Activated T-helper 2 cell treated with anti-CD3 and anti-CD28 coated beads, Interferon-gamma antibody, Interleukin-2, Interleukin-4, amounts not matched to agents 10 μg/mL and 5 μg/mL and 100 μg/mL, durations not matched to agents 14 hours and 24 hours and 36 hours (primary cell): ENCODE data around the gene DCC. TPM values are rescaled to one million over a fixed set of nuclear protein-coding genes. Genes with fewer than 3 reads are reported as not detected.

Experiments used
- DNase-seq: peaks from one replicate; pipeline ENCODE4 v3.0.0; 2021; ENCODE audit warnings: low spot score
- H3K27ac Mint-ChIP-seq: one replicate; pipeline ENCODE4 v1.8.0; 2021; ENCODE audit warnings: mixed read lengths
- H3K27me3 Mint-ChIP-seq: one replicate; pipeline ENCODE4 v1.8.0; 2021; ENCODE audit warnings: low read depth, mixed read lengths
- H3K36me3 Mint-ChIP-seq: one replicate; pipeline ENCODE4 v1.8.0; 2021; ENCODE audit warnings: low read depth, mixed read lengths
- H3K4me1 Mint-ChIP-seq: one replicate; pipeline ENCODE4 v1.8.0; 2021; ENCODE audit warnings: low read depth, mixed read lengths
- H3K4me3 Mint-ChIP-seq: one replicate; pipeline ENCODE4 v1.8.0; 2021; ENCODE audit warnings: low read depth, mild to moderate bottlenecking, moderate library complexity, mixed read lengths
- H3K9me3 Mint-ChIP-seq: one replicate; pipeline ENCODE4 v1.8.0; 2021; ENCODE audit warnings: mixed read lengths
- intact Hi-C: fragments of 100-400 bp; cut with micrococcal nuclease; formaldehyde crosslinking; loops from one replicate; pipeline ENCODE4 v1.15.1; 2023
- total RNA-seq: library from RNA; stranded (reverse); gene quantifications from 2 replicates; pipeline ENCODE4 v1.2.3, GENCODE V29; 2022

The DCC gene
- total RNA-seq, 1 donor from 2014 or later, result not detected

GRCh38 chr18:52441794-52442193 lies 101.8 kb downstream of the DCC start:
- Mint-ChIP-seq H3K36me3 (no peaks in the 10 kb centered on the region), H3K27ac (no peak overlapping the region), H3K9me3 (peaks cover 7% of the 10 kb centered on the region), H3K27me3 (no peaks in the 10 kb centered on the region), H3K4me3 (no peak overlapping the region), H3K4me1 (no peaks in the 10 kb centered on the region)
- intact Hi-C loops, result no loop called here
- no peak for DNase-seq

- no peaks in the 10 kb centered on the region for H3K36me3 Mint-ChIP-seq
- H3K27ac Mint-ChIP-seq, result no peak overlapping the region
- H3K4me3 Mint-ChIP-seq, result no peak overlapping the region
- H3K9me3 Mint-ChIP-seq, result peaks cover 14% of the 10 kb centered on the region
- DNase-seq, result no peak
- H3K4me1 Mint-ChIP-seq, result no peaks in the 10 kb centered on the region
- intact Hi-C loops, result no loop called here
- no peaks in the 10 kb centered on the region for H3K27me3 Mint-ChIP-seq
These were observed 102.7 kb downstream of the DCC start for GRCh38 chr18:52442686-52443085.

- peaks cover 9% of the 10 kb centered on the region for H3K9me3 Mint-ChIP-seq
- intact Hi-C loops, result no loop called here
- DNase-seq, result no peak
- no peaks in the 10 kb centered on the region for H3K4me1 Mint-ChIP-seq
- no peaks in the 10 kb centered on the region for H3K27me3 Mint-ChIP-seq
- no peaks in the 10 kb centered on the region for H3K36me3 Mint-ChIP-seq
- H3K4me3 Mint-ChIP-seq, result no peak overlapping the region
- no peak overlapping the region for H3K27ac Mint-ChIP-seq
These were observed 111.3 kb downstream of the DCC start for GRCh38 chr18:52451256-52451655.

GRCh38 chr18:52451851-52452250 lies 111.9 kb downstream of the DCC start:
- intact Hi-C loops, result no loop called here
- Mint-ChIP-seq H3K36me3 (no peaks in the 10 kb centered on the region), H3K27ac (no peak overlapping the region), H3K4me3 (no peak overlapping the region), H3K9me3 (peaks cover 9% of the 10 kb centered on the region), H3K27me3 (no peaks in the 10 kb centered on the region), H3K4me1 (no peaks in the 10 kb centered on the region)
- no peak for DNase-seq

- Mint-ChIP-seq H3K27me3 (no peaks in the 10 kb centered on the region), H3K27ac (no peak overlapping the region), H3K4me1 (no peaks in the 10 kb centered on the region), H3K4me3 (no peak overlapping the region), H3K9me3 (peaks cover 4% of the 10 kb centered on the region), H3K36me3 (no peaks in the 10 kb centered on the region)
- intact Hi-C loops, result no loop called here
- no peak for DNase-seq
These were observed 112.4 kb downstream of the DCC start for GRCh38 chr18:52452427-52452826.

GRCh38 chr18:52459890-52460289 lies 119.9 kb downstream of the DCC start:
- H3K27me3 Mint-ChIP-seq, result no peaks in the 10 kb centered on the region
- peaks cover 17% of the 10 kb centered on the region for H3K9me3 Mint-ChIP-seq
- intact Hi-C loops, result no loop called here

GRCh38 chr18:52462853-52463252 lies 122.9 kb downstream of the DCC start:
- H3K27ac Mint-ChIP-seq, result no peak overlapping the region
- H3K36me3 Mint-ChIP-seq, result no peaks in the 10 kb centered on the region
- no peaks in the 10 kb centered on the region for H3K27me3 Mint-ChIP-seq
- no peak for DNase-seq
- no peaks in the 10 kb centered on the region for H3K4me1 Mint-ChIP-seq
- intact Hi-C loops, result no loop called here
- H3K4me3 Mint-ChIP-seq, result no peak overlapping the region
- H3K9me3 Mint-ChIP-seq, result peaks cover 21% of the 10 kb centered on the region

More at GRCh38 chr18:52459890-52460289, 119.9 kb downstream of the DCC start:
- DNase-seq, result no peak
- Mint-ChIP-seq H3K36me3 (no peaks in the 10 kb centered on the region), H3K4me3 (no peak overlapping the region), H3K27ac (no peak overlapping the region), H3K4me1 (no peaks in the 10 kb centered on the region)

GRCh38 chr18:52465391-52465790 lies 125.4 kb downstream of the DCC start:
- no peak for DNase-seq
- intact Hi-C loops, result no loop called here
- H3K27ac Mint-ChIP-seq, result no peak overlapping the region
- no peaks in the 10 kb centered on the region for H3K36me3 Mint-ChIP-seq
- peaks cover 19% of the 10 kb centered on the region for H3K9me3 Mint-ChIP-seq
- no peaks in the 10 kb centered on the region for H3K4me1 Mint-ChIP-seq
- H3K27me3 Mint-ChIP-seq, result no peaks in the 10 kb centered on the region
- H3K4me3 Mint-ChIP-seq, result no peak overlapping the region

GRCh38 chr18:52468496-52468895 lies 128.5 kb downstream of the DCC start:
- Mint-ChIP-seq H3K27me3 (no peaks in the 10 kb centered on the region), H3K36me3 (no peaks in the 10 kb centered on the region), H3K4me3 (no peak overlapping the region), H3K4me1 (no peaks in the 10 kb centered on the region), H3K27ac (no peak overlapping the region), H3K9me3 (peaks cover 6% of the 10 kb centered on the region)
- no peak for DNase-seq
- intact Hi-C loops, result no loop called here

- no peak for DNase-seq
- peaks cover 5% of the 10 kb centered on the region for H3K9me3 Mint-ChIP-seq
- H3K36me3 Mint-ChIP-seq, result no peaks in the 10 kb centered on the region
- intact Hi-C loops, result no loop called here
- no peaks in the 10 kb centered on the region for H3K4me1 Mint-ChIP-seq
- no peak overlapping the region for H3K27ac Mint-ChIP-seq
- H3K4me3 Mint-ChIP-seq, result no peak overlapping the region
- H3K27me3 Mint-ChIP-seq, result no peaks in the 10 kb centered on the region
These were observed 135.3 kb downstream of the DCC start for GRCh38 chr18:52475325-52475724.

- intact Hi-C loops, result no loop called here
- Mint-ChIP-seq H3K27ac (no peak overlapping the region), H3K27me3 (no peaks in the 10 kb centered on the region), H3K9me3 (peaks cover 9% of the 10 kb centered on the region), H3K4me3 (no peak overlapping the region), H3K36me3 (no peaks in the 10 kb centered on the region), H3K4me1 (no peaks in the 10 kb centered on the region)
- DNase-seq, result no peak
These were observed 141.1 kb downstream of the DCC start for GRCh38 chr18:52481116-52481515.

GRCh38 chr18:52484977-52485376 lies 145.0 kb downstream of the DCC start:
- no peak overlapping the region for H3K27ac Mint-ChIP-seq
- no peak for DNase-seq
- peaks cover 10% of the 10 kb centered on the region for H3K9me3 Mint-ChIP-seq
- H3K36me3 Mint-ChIP-seq, result no peaks in the 10 kb centered on the region
- no peak overlapping the region for H3K4me3 Mint-ChIP-seq
- H3K27me3 Mint-ChIP-seq, result no peaks in the 10 kb centered on the region
- no peaks in the 10 kb centered on the region for H3K4me1 Mint-ChIP-seq
- intact Hi-C loops, result no loop called here

GRCh38 chr18:52486052-52486451 lies 146.1 kb downstream of the DCC start:
- no peaks in the 10 kb centered on the region for H3K4me1 Mint-ChIP-seq
- peaks cover 10% of the 10 kb centered on the region for H3K9me3 Mint-ChIP-seq
- no peaks in the 10 kb centered on the region for H3K27me3 Mint-ChIP-seq
- intact Hi-C loops, result no loop called here
- no peak overlapping the region for H3K27ac Mint-ChIP-seq
- no peaks in the 10 kb centered on the region for H3K36me3 Mint-ChIP-seq
- H3K4me3 Mint-ChIP-seq, result no peak overlapping the region
- DNase-seq, result no peak
